GM12891 (cell line): Measurements from ENCODE around the gene TBC1D22A.

Experiments used
- DNase-seq: peaks from one replicate; pipeline ENCODE4 v3.0.0; 2011; ENCODE audit warnings: low spot score; ENCODE audit not compliant: insufficient read length
- FAIRE-seq: peaks from 2 replicates; lab custom pipeline; 2011; peaks lifted over from hg19 to GRCh38; lab: Jason Lieb, UNC
- PAX5 ChIP-seq: IDR thresholded peaks from 2 replicates; pipeline ENCODE4 v1.6.1; 2011; ENCODE audit warnings: low read length, moderate library complexity, mild to moderate bottlenecking; ENCODE audit not compliant: insufficient read depth, severe bottlenecking
- POLR2A ChIP-seq: IDR thresholded peaks from 2 replicates; pipeline ENCODE4 v1.6.1; 2011; ENCODE audit warnings: low read depth, low read length, control low read depth
- POLR2AphosphoS5 ChIP-seq: IDR thresholded peaks from 2 replicates; pipeline ENCODE4 v1.6.1; 2011; ENCODE audit warnings: low read depth, low read length, control low read depth
- POU2F2 ChIP-seq: IDR thresholded peaks from 2 replicates; pipeline ENCODE4 v1.6.1; 2011; ENCODE audit warnings: low read depth, mild to moderate bottlenecking, control low read depth, low read length, moderate library complexity
- SPI1 ChIP-seq: IDR thresholded peaks from 2 replicates; pipeline ENCODE4 v1.6.1; 2011; ENCODE audit warnings: low read depth, low read length, control low read depth
- TAF1 ChIP-seq: IDR thresholded peaks from 2 replicates; pipeline ENCODE4 v1.6.1; 2011; ENCODE audit warnings: low read depth, low read length, control low read depth

Gene TBC1D22A

DNA sequence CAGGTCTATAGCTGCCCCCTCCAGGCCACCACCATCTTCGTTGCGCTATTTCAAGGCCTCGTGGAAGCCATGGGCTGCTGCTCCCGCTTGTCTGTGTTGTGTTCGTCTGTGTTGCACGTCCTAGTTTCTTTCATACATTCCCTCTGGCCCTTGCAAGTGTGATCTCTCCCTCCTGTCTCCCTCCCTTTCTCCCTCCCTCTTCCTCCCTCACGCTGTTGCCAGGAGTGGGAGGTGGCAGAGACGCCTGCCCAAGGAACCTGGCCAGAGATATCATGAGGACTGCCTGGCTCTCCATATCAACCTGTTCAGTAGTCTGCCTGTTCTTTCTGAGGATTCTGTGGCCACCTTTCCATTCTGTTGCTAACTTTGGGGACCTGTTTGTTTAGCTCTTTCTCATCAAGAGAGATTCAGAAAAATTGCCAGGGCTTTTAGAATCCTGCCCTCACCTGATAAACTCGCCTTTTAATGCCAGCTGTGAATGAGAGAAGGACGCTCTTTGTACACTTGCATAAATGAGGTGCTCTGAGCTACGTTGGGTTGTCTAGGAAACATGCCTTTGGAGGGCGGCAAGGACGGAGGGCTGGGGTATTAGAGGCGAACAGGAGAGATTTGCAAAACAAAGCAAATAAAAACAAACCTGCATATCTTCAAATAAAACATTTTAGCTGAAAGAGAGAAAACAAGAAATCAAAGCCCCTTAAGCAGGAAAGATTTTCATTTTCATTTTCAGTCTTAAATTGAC, 185.2 kb downstream of the TBC1D22A start:
- FAIRE-seq = no peak
- no peak for TF ChIP-seq PAX5

DNA sequence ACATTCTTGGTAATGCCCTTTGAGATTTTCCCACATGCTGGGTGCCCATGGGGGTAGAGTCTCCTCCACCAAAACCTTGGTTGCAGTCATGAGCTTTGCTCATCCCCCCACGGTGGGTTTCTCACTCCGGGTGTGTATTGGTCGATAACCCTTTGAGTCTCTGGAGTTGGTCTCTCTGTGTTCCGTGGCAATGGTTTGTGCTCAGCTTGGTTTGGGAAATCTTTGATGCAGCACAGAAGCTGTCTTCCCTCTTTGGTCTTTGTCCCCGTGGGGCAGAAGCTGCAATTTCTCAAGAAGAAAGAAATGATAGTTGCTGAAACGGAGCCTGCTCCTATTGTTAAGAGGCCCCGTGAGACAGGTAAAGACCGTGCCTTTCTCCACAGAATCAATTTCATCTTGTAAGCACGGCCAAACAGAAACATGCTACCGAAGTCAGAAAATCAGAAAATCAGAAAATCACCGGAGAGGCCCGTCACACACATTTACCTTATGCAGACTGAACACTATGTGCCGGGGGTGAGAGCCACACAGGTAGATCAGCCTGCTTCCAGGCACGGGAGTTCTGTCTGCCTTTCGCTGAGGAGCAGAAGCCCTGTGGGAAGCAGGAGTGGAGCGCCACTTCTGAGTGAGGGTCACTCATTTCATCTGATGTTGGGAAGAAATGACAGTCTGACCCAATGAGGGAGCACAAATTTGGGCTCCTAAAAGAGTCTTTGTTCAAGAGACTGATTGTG, 186.1 kb downstream of the TBC1D22A start:
- FAIRE-seq (peak; percentile 9), DNase-seq (no peak)
- TF ChIP-seq TAF1 = no peak
- TF ChIP-seq POLR2AphosphoS5 = no peak
- TF ChIP-seq POLR2A = no peak
- no peak for TF ChIP-seq SPI1
- TF ChIP-seq POU2F2 = no peak
- TF ChIP-seq PAX5 = no peak

More for the DNA sequence above, 185.2 kb downstream of the TBC1D22A start:
- DNase-seq = no peak

DNA sequence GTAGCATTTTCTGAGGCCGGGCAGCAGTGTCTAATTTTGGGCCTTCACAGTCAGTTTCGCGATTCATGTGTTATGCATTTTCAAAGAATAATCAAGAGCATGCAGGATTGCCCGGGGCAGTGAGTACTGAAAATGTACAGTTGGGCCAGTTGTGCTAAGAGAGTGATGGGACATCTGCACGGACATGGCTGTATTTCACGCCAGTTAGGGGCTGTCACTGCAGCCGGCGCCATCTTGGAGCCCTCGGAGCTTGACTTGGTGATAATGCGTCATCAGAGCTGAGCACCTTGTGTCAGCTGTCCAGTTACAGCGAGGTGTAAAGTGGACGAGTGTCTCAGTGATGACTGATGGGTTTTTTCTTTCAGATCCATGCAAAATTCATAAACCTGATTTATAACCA, 188.9 kb downstream of the TBC1D22A start:
- FAIRE-seq (no peak), DNase-seq (no peak)

DNA sequence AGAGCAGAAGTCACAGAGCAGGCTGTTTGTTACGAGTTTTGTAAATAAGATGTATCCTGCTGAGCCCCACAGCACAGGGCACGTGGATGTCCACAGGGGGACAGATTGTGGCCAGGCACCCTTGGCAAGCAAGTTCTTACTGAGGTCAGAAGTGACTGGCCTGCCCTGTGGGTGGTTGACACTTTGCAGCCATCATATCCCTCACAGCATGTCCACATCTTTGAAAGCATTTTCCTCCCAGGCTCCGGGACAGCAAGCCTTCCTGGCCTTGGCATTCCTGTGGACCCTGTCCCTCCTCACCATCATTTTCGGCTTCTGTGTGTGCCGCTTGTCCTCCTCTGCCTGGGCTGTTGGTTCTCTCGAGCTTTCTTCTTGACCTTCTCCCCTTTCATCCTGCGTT, 189.5 kb downstream of the TBC1D22A start:
- no peak for TF ChIP-seq POU2F2
- no peak for TF ChIP-seq POLR2AphosphoS5
- TF ChIP-seq POLR2A = no peak
- TF ChIP-seq SPI1 = no peak
- no peak for TF ChIP-seq TAF1
- no peak for TF ChIP-seq PAX5
- FAIRE-seq (no peak), DNase-seq (no peak)

More for the DNA sequence above, 188.9 kb downstream of the TBC1D22A start:
- TF ChIP-seq SPI1 = no peak
- TF ChIP-seq POLR2A = no peak
- no peak for TF ChIP-seq POLR2AphosphoS5
- no peak for TF ChIP-seq PAX5
- no peak for TF ChIP-seq TAF1
- TF ChIP-seq POU2F2 = no peak

GRCh38 chr22:46953968-46954765, 191.7 kb downstream of the TBC1D22A start:
- TF ChIP-seq POLR2A (no peak), PAX5 (no peak), TAF1 (no peak), POU2F2 (no peak), SPI1 (no peak), POLR2AphosphoS5 (no peak)
- no peak for DNase-seq
- peak; percentile 77 for FAIRE-seq

GRCh38 chr22:46954781-46955180, 192.3 kb downstream of the TBC1D22A start:
- FAIRE-seq (no peak), DNase-seq (no peak)
- no peak for TF ChIP-seq POLR2A
- no peak for TF ChIP-seq PAX5
- TF ChIP-seq POLR2AphosphoS5 = no peak
- no peak for TF ChIP-seq TAF1
- TF ChIP-seq SPI1 = no peak
- TF ChIP-seq POU2F2 = no peak

DNA sequence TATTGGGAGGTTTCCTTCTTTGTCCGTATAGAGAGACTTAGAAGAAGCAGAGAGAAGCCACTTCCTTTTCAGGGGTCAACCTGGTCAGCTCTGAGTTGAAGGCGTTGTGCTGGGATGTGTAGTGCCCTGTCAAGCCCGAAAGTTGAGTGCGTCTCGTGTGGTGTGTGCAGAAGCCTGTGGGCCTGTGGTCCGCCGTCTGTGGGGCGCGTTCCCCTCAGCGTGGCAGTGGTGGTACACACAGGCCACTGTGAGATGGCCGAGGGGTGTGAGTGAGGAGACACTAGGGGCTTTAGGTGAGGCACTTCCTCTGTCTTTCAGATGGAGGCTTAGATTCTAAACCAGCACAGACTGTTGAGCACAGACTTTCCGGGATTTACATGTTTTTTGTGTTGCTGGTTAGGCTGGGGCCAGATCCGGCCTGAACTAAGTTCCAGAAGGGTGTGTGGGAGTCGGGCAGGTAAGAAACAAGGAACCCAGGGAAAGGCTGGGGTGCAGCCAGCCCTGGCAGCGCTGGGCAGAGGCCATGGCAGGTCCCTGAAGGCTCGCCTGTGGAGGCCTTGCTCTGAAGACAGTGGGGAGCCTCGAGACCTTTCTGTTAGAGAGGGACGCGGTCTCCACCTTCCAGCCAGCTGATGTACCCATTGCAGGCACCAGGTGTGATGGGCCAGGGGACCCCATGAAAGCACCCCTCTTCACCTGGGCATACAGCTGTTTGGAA, 194.2 kb downstream of the TBC1D22A start:
- FAIRE-seq (no peak), DNase-seq (no peak)
- no peak for TF ChIP-seq TAF1
- TF ChIP-seq POLR2AphosphoS5 = no peak
- no peak for TF ChIP-seq PAX5
- no peak for TF ChIP-seq POLR2A
- TF ChIP-seq SPI1 = no peak
- TF ChIP-seq POU2F2 = no peak

DNA sequence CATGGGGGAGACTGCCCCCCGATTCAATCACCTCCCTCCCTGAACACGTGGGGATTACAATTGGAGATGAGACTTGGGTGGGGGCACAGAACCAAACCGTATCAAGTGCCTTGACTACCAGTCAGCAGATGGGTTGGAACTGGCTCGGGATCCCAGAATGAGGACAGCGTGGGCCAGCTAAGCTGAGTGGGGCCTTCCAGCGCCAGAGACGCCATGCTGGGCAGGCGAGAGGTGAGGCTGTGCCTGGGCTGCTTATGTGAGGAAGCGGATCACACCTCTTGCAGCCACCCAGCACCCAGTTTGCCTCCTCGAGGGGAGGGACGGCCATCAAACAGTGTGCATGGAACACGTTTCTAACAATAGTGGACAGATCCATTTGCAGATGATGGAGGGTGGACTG, 195.1 kb downstream of the TBC1D22A start:
- TF ChIP-seq POLR2A (no peak), POLR2AphosphoS5 (no peak), PAX5 (no peak), SPI1 (no peak), POU2F2 (no peak), TAF1 (no peak)
- no peak for FAIRE-seq
- DNase-seq = no peak

GRCh38 chr22:46958191-46958590, 195.7 kb downstream of the TBC1D22A start:
- TF ChIP-seq POLR2AphosphoS5 (no peak), SPI1 (no peak), POLR2A (no peak), TAF1 (no peak), POU2F2 (no peak), PAX5 (no peak)
- no peak for DNase-seq
- no peak for FAIRE-seq
